Neural crest cell (in vitro differentiated cells): ENCODE results near the gene PIEZO2. TPM values are rescaled to one million over a fixed set of nuclear protein-coding genes. Genes with fewer than 3 reads are reported as not detected.

Experiments used
- DNase-seq: peaks from one replicate; pipeline ENCODE4 v3.0.0; 2021; ENCODE audit warnings: low read depth, mixed read lengths, low spot score
- H3K27ac Mint-ChIP-seq: one replicate; pipeline ENCODE4 v1.8.0; 2021; ENCODE audit warnings: mild to moderate bottlenecking, mixed read lengths; ENCODE audit not compliant: unreplicated experiment
- H3K27me3 Mint-ChIP-seq: 2 replicates; pipeline ENCODE4 v1.8.0; 2021; ENCODE audit warnings: low read depth, mild to moderate bottlenecking, mixed read lengths
- H3K36me3 Mint-ChIP-seq: 2 replicates; pipeline ENCODE4 v1.8.0; 2021; ENCODE audit warnings: low read depth, mild to moderate bottlenecking, mixed read lengths
- H3K4me1 Mint-ChIP-seq: 2 replicates; pipeline ENCODE4 v1.8.0; 2021; ENCODE audit warnings: mixed read lengths
- H3K4me3 Mint-ChIP-seq: one replicate; pipeline ENCODE4 v1.8.0; 2021; ENCODE audit warnings: mild to moderate bottlenecking, mixed read lengths
- H3K9me3 Mint-ChIP-seq: 2 replicates; pipeline ENCODE4 v1.8.0; 2021; ENCODE audit warnings: mixed read lengths
- CTCF ChIP-seq: fragments of 200-600 bp; sonication (generic); conservative IDR thresholded peaks from 2 replicates; pipeline ENCODE4 v1.5.0; 2021; ENCODE audit warnings: antibody characterized with exemption, mild to moderate bottlenecking
- total RNA-seq: library from RNA; stranded (reverse); gene quantifications from 2 replicates; pipeline ENCODE4 v1.2.1, GENCODE V29; 2021

PIEZO2 gene
- total RNA-seq, 1 donor from 2014 or later, result 15.5 TPM

DNA sequence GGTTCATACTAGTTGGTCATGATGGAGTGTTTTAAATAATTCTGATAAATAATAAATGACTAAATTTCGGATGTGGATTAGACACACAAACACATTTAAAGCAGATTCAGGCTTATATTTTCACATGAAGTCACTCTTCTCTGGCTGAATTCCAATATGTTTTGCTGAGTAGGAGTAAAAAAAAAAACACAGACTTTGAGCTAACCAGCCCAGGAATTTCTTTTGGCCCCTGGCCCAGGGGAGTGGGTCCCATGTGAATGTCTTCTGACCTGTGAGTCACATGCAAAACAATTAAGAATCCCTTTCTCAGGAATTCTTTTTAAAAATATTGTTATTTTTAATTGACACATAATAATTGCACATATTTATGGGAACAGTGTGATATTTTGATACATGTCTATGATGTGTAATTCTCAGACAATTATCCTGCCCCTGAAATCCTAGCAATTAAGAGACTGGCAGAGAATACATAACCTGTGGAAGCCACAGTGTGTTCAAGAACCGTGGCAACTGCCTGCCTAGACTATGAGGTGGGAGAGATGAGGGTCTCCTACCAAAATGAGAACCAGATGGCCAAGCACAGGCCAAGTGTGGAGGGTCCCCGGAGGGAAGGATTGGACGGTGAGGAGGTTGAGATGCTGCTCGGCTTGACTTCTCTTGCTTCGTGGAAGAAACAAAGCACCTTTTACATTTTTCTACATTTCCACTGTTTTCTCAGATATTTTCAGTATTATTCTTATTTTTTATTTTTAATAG is 236.4 kb downstream of the PIEZO2 start:
- no peak overlapping the region for H3K4me3 Mint-ChIP-seq
- no peaks in the 10 kb centered on the region for H3K27me3 Mint-ChIP-seq

DNA sequence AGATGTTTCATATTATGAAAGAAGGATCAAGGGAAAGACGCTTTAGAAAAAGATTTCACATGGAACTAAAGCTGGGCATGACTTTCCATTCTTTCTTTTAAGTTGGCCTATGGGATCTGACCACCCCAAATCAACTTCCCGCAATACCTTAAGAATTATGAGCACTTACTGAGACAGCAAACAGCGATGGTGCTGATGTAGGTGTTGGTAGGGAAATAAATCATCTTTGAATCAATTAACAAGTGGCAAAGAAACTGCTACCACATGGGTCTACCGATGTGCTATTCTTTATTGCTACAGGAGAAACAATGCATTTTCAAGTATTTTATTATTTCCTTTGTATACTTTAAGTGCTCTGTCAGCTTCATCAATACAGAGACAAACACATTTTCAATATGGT is 239.6 kb downstream of the PIEZO2 start:
- peaks cover 6% of the 10 kb centered on the region for H3K36me3 Mint-ChIP-seq
- no peaks in the 10 kb centered on the region for H3K9me3 Mint-ChIP-seq
- no peak overlapping the region for H3K4me3 Mint-ChIP-seq
- DNase-seq, result no peak
- TF ChIP-seq CTCF, result no peak
- H3K27ac Mint-ChIP-seq, result no peak overlapping the region
- no peaks in the 10 kb centered on the region for H3K27me3 Mint-ChIP-seq
- no peaks in the 10 kb centered on the region for H3K4me1 Mint-ChIP-seq

More for the DNA sequence above, 236.4 kb downstream of the PIEZO2 start:
- Mint-ChIP-seq H3K4me1 (no peaks in the 10 kb centered on the region), H3K36me3 (peaks cover 6% of the 10 kb centered on the region), H3K27ac (no peak overlapping the region), H3K9me3 (no peaks in the 10 kb centered on the region)
- no peak for TF ChIP-seq CTCF
- no peak for DNase-seq

DNA sequence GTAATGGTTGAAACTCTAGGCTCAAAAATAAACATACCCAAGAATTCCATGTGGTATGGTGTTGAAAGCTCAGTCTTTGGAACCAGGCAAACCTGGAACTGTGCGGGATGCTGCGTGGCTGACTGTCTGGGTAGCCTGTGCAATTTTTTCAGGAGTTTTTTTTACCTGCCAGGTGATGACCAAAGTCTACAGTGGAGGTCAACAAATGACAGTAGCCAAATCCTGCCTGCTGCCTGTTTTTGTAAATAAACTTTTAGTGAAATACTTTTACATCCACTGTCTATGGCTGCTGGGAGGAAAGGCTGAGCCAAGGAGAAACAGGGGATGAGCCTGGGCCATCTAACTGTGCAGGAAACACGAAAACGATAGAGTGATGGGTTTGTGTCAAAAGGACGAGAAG is 240.6 kb downstream of the PIEZO2 start:
- Mint-ChIP-seq H3K27me3 (no peaks in the 10 kb centered on the region), H3K9me3 (no peaks in the 10 kb centered on the region), H3K4me1 (no peaks in the 10 kb centered on the region), H3K36me3 (peaks cover 6% of the 10 kb centered on the region), H3K27ac (no peak overlapping the region), H3K4me3 (no peak overlapping the region)
- DNase-seq, result no peak
- TF ChIP-seq CTCF, result no peak

DNA sequence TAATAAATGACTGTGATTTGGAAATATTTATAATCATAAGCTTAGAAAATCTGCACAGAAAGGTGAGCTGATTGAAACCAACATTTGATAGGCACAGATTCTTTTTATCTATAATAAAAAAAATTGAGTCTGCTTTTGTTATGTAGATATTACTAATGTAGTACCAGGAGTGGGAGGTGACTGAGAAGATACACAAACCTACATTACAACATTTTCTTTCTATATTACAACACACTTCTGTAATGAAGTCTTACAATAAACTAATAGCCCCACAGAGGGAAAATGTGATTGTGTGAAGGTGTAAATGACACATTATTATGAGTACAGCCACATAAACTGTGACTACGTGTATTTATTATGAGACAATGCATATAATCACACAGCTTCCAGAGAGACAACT is 241.6 kb downstream of the PIEZO2 start:
- Mint-ChIP-seq H3K36me3 (peaks cover 6% of the 10 kb centered on the region), H3K27ac (no peak overlapping the region), H3K4me1 (no peaks in the 10 kb centered on the region), H3K27me3 (no peaks in the 10 kb centered on the region), H3K9me3 (no peaks in the 10 kb centered on the region), H3K4me3 (no peak overlapping the region)
- TF ChIP-seq CTCF, result no peak
- DNase-seq, result no peak

DNA sequence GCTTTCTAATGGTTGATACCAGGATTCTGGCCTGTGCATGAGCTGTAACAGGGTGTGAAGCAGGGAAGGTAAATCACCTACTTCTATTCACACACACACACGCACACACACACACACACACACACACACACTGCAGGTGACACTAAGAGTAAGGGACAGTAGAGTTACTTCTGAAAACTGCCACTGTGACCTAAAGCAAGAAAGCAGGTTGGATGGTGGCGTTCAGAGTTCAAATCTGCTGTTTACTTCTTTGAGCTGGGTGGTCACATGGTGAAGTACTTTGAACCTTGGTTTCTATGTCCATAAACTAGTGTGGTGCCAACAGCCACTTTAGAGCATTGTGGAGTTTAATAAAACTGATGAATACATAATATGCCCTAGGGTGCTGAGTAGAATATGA is 248.0 kb downstream of the PIEZO2 start:
- no peaks in the 10 kb centered on the region for H3K9me3 Mint-ChIP-seq

More for the DNA sequence above, 248.0 kb downstream of the PIEZO2 start:
- Mint-ChIP-seq H3K27me3 (no peaks in the 10 kb centered on the region), H3K36me3 (no peaks in the 10 kb centered on the region), H3K27ac (no peak overlapping the region), H3K4me1 (no peaks in the 10 kb centered on the region), H3K4me3 (no peak overlapping the region)
- TF ChIP-seq CTCF, result no peak
- no peak for DNase-seq
